Measurements from ENCODE around the gene ANO9. TPM values are rescaled to one million over a fixed set of nuclear protein-coding genes. Genes with fewer than 3 reads are reported as not detected.

Gene ANO9
- total and polyA plus RNA-seq, 2 experiments from 2014 or later: 9.0 to 10.2 TPM

DNA sequence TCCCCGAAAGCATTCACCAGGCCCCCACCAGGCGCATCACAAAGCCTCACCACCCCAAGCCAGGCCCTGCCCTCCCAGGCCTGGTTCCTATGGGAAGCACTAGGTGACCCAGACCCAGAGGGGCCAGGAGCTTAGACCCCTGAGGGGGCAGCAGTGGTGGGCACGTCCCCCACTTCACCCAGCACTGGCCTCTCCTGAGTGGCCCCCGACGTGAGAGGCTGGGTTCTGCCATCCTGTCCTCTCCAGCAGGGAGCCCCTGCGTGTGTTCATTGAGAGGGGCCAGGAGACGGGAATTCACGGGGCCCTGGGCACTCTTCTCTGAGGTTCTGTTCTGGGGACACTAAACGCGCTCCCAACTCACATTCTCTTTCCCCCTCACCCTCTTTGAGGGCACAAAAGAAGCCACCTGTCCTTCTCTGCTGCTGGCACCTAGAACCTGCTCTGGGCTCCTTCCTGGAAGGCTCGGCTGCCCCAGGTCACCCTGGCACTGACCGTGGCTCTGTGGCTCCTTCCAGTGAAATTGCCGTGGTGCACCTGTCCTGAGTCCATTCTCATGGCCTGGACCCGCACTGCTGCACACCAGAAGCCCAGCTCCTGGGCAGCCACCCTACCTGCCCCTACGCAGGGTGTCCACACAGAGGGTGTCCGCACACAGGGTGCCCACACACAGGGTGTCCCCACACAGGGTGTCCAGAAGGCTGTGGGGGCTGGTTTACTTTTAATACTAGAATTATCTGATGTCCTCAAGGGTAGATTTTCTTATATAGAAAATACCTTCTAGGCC lies 20.5 kb upstream of the ANO9 start (continued):
- TF ChIP-seq, protein P1, sequence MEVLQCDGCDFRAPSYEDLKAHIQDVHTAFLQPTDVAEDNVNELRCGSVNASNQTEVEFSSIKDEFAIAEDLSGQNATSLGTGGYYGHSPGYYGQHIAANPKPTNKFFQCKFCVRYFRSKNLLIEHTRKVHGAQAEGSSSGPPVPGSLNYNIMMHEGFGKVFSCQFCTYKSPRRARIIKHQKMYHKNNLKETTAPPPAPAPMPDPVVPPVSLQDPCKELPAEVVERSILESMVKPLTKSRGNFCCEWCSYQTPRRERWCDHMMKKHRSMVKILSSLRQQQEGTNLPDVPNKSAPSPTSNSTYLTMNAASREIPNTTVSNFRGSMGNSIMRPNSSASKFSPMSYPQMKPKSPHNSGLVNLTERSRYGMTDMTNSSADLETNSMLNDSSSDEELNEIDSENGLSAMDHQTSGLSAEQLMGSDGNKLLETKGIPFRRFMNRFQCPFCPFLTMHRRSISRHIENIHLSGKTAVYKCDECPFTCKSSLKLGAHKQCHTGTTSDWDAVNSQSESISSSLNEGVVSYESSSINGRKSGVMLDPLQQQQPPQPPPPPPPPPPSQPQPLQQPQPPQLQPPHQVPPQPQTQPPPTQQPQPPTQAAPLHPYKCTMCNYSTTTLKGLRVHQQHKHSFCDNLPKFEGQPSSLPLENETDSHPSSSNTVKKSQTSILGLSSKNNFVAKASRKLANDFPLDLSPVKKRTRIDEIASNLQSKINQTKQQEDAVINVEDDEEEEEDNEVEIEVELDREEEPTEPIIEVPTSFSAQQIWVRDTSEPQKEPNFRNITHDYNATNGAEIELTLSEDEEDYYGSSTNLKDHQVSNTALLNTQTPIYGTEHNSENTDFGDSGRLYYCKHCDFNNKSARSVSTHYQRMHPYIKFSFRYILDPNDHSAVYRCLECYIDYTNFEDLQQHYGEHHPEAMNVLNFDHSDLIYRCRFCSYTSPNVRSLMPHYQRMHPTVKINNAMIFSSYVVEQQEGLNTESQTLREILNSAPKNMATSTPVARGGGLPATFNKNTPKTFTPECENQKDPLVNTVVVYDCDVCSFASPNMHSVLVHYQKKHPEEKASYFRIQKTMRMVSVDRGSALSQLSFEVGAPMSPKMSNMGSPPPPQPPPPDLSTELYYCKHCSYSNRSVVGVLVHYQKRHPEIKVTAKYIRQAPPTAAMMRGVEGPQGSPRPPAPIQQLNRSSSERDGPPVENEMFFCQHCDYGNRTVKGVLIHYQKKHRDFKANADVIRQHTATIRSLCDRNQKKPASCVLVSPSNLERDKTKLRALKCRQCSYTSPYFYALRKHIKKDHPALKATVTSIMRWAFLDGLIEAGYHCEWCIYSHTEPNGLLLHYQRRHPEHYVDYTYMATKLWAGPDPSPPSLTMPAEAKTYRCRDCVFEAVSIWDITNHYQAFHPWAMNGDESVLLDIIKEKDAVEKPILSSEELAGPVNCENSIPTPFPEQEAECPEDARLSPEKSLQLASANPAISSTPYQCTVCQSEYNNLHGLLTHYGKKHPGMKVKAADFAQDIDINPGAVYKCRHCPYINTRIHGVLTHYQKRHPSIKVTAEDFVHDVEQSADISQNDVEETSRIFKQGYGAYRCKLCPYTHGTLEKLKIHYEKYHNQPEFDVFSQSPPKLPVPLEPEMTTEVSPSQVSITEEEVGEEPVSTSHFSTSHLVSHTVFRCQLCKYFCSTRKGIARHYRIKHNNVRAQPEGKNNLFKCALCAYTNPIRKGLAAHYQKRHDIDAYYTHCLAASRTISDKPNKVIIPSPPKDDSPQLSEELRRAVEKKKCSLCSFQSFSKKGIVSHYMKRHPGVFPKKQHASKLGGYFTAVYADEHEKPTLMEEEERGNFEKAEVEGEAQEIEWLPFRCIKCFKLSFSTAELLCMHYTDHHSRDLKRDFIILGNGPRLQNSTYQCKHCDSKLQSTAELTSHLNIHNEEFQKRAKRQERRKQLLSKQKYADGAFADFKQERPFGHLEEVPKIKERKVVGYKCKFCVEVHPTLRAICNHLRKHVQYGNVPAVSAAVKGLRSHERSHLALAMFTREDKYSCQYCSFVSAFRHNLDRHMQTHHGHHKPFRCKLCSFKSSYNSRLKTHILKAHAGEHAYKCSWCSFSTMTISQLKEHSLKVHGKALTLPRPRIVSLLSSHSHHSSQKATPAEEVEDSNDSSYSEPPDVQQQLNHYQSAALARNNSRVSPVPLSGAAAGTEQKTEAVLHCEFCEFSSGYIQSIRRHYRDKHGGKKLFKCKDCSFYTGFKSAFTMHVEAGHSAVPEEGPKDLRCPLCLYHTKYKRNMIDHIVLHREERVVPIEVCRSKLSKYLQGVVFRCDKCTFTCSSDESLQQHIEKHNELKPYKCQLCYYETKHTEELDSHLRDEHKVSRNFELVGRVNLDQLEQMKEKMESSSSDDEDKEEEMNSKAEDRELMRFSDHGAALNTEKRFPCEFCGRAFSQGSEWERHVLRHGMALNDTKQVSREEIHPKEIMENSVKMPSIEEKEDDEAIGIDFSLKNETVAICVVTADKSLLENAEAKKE (CRISPR knock-in tag; IDR thresholded peaks at IDR 0.05): no peak
- no peak for TF ChIP-seq ZNF114 (CRISPR knock-in tag; IDR thresholded peaks at IDR 0.05)
- TF ChIP-seq CREB1 (CRISPR knock-in tag; IDR thresholded peaks at IDR 0.05; ENCODE audit: low read depth): no peak
- TF ChIP-seq ZNF331 (CRISPR knock-in tag; IDR thresholded peaks at IDR 0.05; ENCODE audit: low read depth): no peak
- TF ChIP-seq STAT1 (IDR thresholded peaks at IDR 0.05; ENCODE audit: unreplicated experiment): no peak
- TF ChIP-seq, protein P2, sequence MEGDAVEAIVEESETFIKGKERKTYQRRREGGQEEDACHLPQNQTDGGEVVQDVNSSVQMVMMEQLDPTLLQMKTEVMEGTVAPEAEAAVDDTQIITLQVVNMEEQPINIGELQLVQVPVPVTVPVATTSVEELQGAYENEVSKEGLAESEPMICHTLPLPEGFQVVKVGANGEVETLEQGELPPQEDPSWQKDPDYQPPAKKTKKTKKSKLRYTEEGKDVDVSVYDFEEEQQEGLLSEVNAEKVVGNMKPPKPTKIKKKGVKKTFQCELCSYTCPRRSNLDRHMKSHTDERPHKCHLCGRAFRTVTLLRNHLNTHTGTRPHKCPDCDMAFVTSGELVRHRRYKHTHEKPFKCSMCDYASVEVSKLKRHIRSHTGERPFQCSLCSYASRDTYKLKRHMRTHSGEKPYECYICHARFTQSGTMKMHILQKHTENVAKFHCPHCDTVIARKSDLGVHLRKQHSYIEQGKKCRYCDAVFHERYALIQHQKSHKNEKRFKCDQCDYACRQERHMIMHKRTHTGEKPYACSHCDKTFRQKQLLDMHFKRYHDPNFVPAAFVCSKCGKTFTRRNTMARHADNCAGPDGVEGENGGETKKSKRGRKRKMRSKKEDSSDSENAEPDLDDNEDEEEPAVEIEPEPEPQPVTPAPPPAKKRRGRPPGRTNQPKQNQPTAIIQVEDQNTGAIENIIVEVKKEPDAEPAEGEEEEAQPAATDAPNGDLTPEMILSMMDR (conservative IDR thresholded peaks at IDR 0.05; ENCODE audit: low read depth in 2 of 2): no peak
- no peak for TF ChIP-seq EZH2phosphoT487 (IDR thresholded peaks at IDR 0.05; ENCODE audit: unreplicated experiment)
- TF ChIP-seq EZH2 (IDR thresholded peaks at IDR 0.05; ENCODE audit: low read depth, unreplicated experiment): no peak
- TF ChIP-seq, protein P3, sequence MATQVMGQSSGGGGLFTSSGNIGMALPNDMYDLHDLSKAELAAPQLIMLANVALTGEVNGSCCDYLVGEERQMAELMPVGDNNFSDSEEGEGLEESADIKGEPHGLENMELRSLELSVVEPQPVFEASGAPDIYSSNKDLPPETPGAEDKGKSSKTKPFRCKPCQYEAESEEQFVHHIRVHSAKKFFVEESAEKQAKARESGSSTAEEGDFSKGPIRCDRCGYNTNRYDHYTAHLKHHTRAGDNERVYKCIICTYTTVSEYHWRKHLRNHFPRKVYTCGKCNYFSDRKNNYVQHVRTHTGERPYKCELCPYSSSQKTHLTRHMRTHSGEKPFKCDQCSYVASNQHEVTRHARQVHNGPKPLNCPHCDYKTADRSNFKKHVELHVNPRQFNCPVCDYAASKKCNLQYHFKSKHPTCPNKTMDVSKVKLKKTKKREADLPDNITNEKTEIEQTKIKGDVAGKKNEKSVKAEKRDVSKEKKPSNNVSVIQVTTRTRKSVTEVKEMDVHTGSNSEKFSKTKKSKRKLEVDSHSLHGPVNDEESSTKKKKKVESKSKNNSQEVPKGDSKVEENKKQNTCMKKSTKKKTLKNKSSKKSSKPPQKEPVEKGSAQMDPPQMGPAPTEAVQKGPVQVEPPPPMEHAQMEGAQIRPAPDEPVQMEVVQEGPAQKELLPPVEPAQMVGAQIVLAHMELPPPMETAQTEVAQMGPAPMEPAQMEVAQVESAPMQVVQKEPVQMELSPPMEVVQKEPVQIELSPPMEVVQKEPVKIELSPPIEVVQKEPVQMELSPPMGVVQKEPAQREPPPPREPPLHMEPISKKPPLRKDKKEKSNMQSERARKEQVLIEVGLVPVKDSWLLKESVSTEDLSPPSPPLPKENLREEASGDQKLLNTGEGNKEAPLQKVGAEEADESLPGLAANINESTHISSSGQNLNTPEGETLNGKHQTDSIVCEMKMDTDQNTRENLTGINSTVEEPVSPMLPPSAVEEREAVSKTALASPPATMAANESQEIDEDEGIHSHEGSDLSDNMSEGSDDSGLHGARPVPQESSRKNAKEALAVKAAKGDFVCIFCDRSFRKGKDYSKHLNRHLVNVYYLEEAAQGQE (IDR thresholded peaks at IDR 0.05; ENCODE audit: unreplicated experiment): no peak
- no peak for TF ChIP-seq NANOG (IDR thresholded peaks at IDR 0.05; ENCODE audit: borderline replicate concordance)
- no peak for TF ChIP-seq JUNB (IDR thresholded peaks at IDR 0.05; ENCODE audit: unreplicated experiment)
- no peak for TF ChIP-seq POLR2AphosphoS5 (IDR thresholded peaks at IDR 0.05; ENCODE audit: low read depth)
